HepG2 (cell line): Measurements from ENCODE around the gene CNNM3. TPM values are rescaled to one million over a fixed set of nuclear protein-coding genes. Genes with fewer than 3 reads are reported as not detected.

Experiments
- E2F5 ChIP-seq: sonication (generic); formaldehyde crosslinking; conservative IDR thresholded peaks from 2 replicates; pipeline ENCODE4 v1.4.0; 2020; ENCODE audit warnings: missing genetic modification reagents
- HNF4A ChIP-seq: sonication (generic); formaldehyde crosslinking; IDR thresholded peaks from 2 replicates; pipeline ENCODE4 v1.4.0; 2020; ENCODE audit warnings: missing genetic modification reagents
- IRF2 ChIP-seq: IDR thresholded peaks from 2 replicates; pipeline ENCODE4 v1.6.1; 2018; ENCODE audit warnings: missing genetic modification reagents, missing compliant biosample characterization
- MATR3 ChIP-seq: sonication (generic); formaldehyde crosslinking; IDR thresholded peaks from 2 replicates; pipeline ENCODE4 v1.4.0; 2020; ENCODE audit warnings: missing genetic modification reagents
- MLX ChIP-seq: IDR thresholded peaks from 2 replicates; pipeline ENCODE4 v1.6.1; 2016
- NCOA2 ChIP-seq: sonication (generic); formaldehyde crosslinking; IDR thresholded peaks from 2 replicates; pipeline ENCODE4 v1.8.0; 2022; ENCODE audit warnings: inconsistent platforms
- NR2F2 ChIP-seq: IDR thresholded peaks from 2 replicates; pipeline ENCODE4 v1.6.1; 2012; ENCODE audit warnings: low read depth, inconsistent platforms, borderline replicate concordance
- PCBP2 ChIP-seq: fragments of 200-400 bp; formaldehyde crosslinking; optimal IDR thresholded peaks from 2 replicates; pipeline ENCODE3; 2018; ENCODE audit warnings: low read length, low read depth; ENCODE audit not compliant: poor library complexity, severe bottlenecking
- PHF8 ChIP-seq: sonication (generic); formaldehyde crosslinking; IDR thresholded peaks from 2 replicates; pipeline ENCODE4 v1.5.0; 2020; ENCODE audit warnings: missing genetic modification reagents
- PLRG1 ChIP-seq: fragments of 450-650 bp; conservative IDR thresholded peaks from 2 replicates; pipeline ENCODE4 v1.6.1; 2016
- SNAPC2 ChIP-seq: sonication (generic); formaldehyde crosslinking; IDR thresholded peaks from 2 replicates; pipeline ENCODE4 v1.8.1; 2022; ENCODE audit warnings: mild to moderate bottlenecking, missing genetic modification reagents
- SP5 ChIP-seq: IDR thresholded peaks from 2 replicates; pipeline ENCODE4 v1.6.1; 2016; ENCODE audit warnings: low read depth, borderline replicate concordance
- ZBTB33 ChIP-seq: sonication (generic); formaldehyde crosslinking; IDR thresholded peaks from 2 replicates; pipeline ENCODE4 v1.4.0; 2020; ENCODE audit warnings: missing genetic modification reagents
- ZKSCAN5 ChIP-seq: sonication (generic); formaldehyde crosslinking; IDR thresholded peaks from 2 replicates; pipeline ENCODE4 v1.5.1; 2020; ENCODE audit warnings: mild to moderate bottlenecking, missing genetic modification reagents
- ZNF496 ChIP-seq: sonication (generic); formaldehyde crosslinking; IDR thresholded peaks from 2 replicates; pipeline ENCODE4 v1.8.1; 2023; ENCODE audit warnings: mild to moderate bottlenecking, moderate library complexity, missing genetic modification reagents; ENCODE audit not compliant: insufficient replicate concordance
- ZNF609 ChIP-seq: sonication (generic); formaldehyde crosslinking; IDR thresholded peaks from 2 replicates; pipeline ENCODE4 v1.4.0; 2020; ENCODE audit warnings: mild to moderate bottlenecking, missing genetic modification reagents, borderline replicate concordance
- ZNF614 ChIP-seq: IDR thresholded peaks from 2 replicates; pipeline ENCODE4 v1.6.1; 2018; ENCODE audit warnings: missing biosample characterization, missing genetic modification reagents, inconsistent platforms, borderline replicate concordance
- ZNF616 ChIP-seq: sonication (generic); formaldehyde crosslinking; IDR thresholded peaks from 2 replicates; pipeline ENCODE4 v1.5.0; 2020; ENCODE audit warnings: low read depth, mild to moderate bottlenecking, missing genetic modification reagents
- ZSCAN22 ChIP-seq: sonication (generic); formaldehyde crosslinking; IDR thresholded peaks from 2 replicates; pipeline ENCODE4 v1.4.0; 2020; ENCODE audit warnings: mild to moderate bottlenecking, missing genetic modification reagents
- polyA plus RNA-seq, 8 experiments: library from polyadenylated mRNA; depleted of rRNA in 3 of 8; stranded (reverse) in 7 of 8; unstranded in 1 of 8; fragments of >200 nt; fragmentation: Illumina TruSeq in 4 of 8; extraction: Trizol in 4 of 8; gene quantifications; 2 replicates each; pipeline versions ENCODE4 v1.2.1 to v1.2.3, GENCODE V29; 2011 to 2016; ENCODE audit warnings: low read depth in 4 of 8, missing spikeins in 1 of 8, mixed read lengths in 1 of 8; ENCODE audit not compliant: insufficient read depth in 1 of 8
- total RNA-seq, 5 experiments: library from RNA; depleted of rRNA; stranded (reverse); fragments of >200 nt; fragmentation: Illumina TruSeq; extraction: Trizol; gene quantifications; 2 replicates each; pipeline ENCODE4 v1.2.3, GENCODE V29; 2016; ENCODE audit warnings: low read depth in 1 of 5
- TF ChIP-seq, protein P1 (sequence below): sonication (generic); formaldehyde crosslinking; conservative IDR thresholded peaks from 2 replicates; pipeline ENCODE4 v1.8.1; 2023; ENCODE audit warnings: missing genetic modification reagents

CNNM3 gene
- total and polyA plus RNA-seq, 2 of the 13 experiments (the other 11 are each of a cell fraction or from before 2014, with no cell fraction given): 21.2 to 27.9 TPM

GRCh38 chr2:96857667-96858372 lies 41.8 kb downstream of the CNNM3 start, which contains the start of gene ANKRD39 (continued):
- TF ChIP-seq ZNF496 (CRISPR knock-in tag) (no peak), ZSCAN22 (CRISPR knock-in tag) (no peak), NR2F2 (no peak; the same call in 1 of the 2 replicates), NCOA2 (CRISPR knock-in tag) (peak; percentile 33; the same call in 1 of the 2 replicates), E2F5 (peak; percentile 76), PHF8 (CRISPR knock-in tag) (peak; percentile 99), ZKSCAN5 (CRISPR knock-in tag) (peak; percentile 60), ZNF616 (CRISPR knock-in tag) (0 out of 2 replicates have a peak, but pooled peaks have one; percentile 7), SNAPC2 (peak; percentile 91), PLRG1 (no peak), MATR3 (CRISPR knock-in tag) (no peak), PCBP2 (no peak), ZNF614 (CRISPR knock-in tag) (peak; percentile 13; the same call in 1 of the 2 replicates), SP5 (CRISPR knock-in tag) (0 out of 2 replicates have a peak, but pooled peaks have one; percentile 65), MLX (CRISPR knock-in tag) (no peak), HNF4A (0 out of 2 replicates have a peak, but pooled peaks have one; percentile 9), IRF2 (peak; percentile 79), ZBTB33 (CRISPR knock-in tag) (peak; percentile 48; the same call in 1 of the 2 replicates), ZNF609 (CRISPR knock-in tag) (peak; percentile 51; the same call in 1 of the 2 replicates)
- TF ChIP-seq, protein P1, sequence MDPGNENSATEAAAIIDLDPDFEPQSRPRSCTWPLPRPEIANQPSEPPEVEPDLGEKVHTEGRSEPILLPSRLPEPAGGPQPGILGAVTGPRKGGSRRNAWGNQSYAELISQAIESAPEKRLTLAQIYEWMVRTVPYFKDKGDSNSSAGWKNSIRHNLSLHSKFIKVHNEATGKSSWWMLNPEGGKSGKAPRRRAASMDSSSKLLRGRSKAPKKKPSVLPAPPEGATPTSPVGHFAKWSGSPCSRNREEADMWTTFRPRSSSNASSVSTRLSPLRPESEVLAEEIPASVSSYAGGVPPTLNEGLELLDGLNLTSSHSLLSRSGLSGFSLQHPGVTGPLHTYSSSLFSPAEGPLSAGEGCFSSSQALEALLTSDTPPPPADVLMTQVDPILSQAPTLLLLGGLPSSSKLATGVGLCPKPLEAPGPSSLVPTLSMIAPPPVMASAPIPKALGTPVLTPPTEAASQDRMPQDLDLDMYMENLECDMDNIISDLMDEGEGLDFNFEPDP: no peak
